ENCODE data around the gene PDK2.

PDK2 gene

DNA sequence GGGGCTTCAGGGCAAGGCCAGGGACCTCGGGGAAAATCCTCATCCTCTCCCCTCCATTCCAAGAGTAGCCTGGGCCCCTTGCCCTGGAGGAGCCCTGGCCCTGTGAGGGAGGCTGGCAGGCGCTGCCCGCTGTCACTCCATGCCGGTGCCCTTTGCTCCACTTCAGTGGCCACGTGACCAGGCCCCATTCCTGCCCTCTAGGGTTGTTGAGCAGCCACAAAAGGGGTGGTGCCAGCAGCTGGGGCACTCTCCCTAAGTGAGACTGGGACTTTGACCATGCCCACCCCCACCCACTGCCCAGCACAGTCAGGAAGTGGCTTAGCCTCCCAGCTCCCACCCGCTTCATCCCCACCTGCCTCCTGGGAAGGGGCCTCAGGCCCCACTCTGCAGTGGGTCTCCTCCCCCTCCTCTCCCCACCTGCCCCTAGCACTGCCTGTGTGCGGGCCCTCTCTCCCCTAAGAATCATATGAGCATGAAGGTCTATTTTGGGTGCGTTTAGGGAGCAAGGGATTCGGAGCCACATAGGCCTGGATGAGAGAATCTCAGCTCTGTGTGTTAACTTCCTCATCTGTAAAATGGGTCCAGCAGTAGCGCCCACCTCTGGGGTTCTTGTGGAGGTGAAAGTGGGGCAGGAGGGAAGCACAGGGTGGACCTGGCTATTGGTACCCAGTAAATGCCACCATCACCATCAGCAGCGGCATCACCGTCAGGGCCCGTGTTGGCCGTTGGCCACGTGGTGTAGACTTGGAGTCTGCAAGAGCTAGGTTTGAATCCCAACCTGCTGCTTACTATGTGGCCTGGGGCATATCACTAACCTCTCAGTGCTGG, 7.2 kb downstream of the PDK2 start:
- DNase-seq: no peak

DNA sequence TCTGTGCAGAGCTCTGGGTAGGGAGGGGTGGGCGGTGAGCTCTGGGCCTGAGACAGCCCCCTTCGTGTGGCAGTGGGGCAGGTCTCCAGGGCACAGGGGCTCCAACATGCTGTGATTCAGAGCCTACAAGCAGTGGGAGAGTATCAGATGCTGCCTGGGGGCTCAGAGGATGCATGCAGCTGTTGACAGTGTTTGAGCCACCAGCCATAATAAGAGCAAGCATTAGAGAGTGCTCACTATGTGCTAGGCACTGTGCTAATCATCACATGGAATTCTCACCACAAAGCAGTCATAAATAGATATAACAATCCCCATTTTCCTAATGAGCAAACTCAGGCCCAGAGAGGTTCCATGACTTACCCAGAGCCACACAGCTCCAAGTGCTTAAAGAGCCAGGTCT, 8.1 kb downstream of the PDK2 start:
- DNase-seq: no peak

DNA sequence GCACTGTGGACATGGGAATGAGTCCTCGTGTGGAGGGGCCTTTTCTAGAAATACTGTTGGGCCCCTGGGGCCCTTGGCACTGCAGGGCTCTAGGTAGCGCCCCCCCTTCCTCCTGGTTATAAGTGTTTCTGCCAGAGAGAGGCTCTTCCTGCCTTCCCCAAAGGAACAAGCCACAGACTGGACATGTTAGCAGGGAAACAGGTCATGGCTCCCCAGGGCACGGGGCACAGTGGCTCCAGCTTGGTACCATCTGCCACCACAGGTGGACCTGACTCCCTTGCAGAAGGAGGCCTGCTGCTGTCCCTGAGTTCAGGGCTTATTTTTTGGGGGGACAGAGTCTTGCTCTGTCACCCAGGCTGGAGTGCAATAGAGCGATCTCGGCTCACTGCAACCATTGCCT, 8.8 kb downstream of the PDK2 start:
- no peak for DNase-seq

DNA sequence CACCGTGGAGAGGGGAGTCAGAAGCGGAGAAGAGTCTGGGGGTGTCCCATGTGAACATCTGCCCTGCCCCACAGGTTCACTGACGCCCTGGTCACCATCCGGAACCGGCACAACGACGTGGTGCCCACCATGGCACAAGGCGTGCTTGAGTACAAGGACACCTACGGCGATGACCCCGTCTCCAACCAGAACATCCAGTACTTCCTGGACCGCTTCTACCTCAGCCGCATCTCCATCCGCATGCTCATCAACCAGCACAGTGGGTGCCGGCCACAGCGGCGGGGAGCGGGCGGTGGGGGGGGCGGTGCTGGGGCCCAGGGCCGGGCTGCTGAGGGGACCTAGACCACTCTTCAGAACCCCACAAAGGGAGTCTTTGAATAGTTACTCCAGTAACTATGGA, 10.7 kb downstream of the PDK2 start:
- DNase-seq: no peak

DNA sequence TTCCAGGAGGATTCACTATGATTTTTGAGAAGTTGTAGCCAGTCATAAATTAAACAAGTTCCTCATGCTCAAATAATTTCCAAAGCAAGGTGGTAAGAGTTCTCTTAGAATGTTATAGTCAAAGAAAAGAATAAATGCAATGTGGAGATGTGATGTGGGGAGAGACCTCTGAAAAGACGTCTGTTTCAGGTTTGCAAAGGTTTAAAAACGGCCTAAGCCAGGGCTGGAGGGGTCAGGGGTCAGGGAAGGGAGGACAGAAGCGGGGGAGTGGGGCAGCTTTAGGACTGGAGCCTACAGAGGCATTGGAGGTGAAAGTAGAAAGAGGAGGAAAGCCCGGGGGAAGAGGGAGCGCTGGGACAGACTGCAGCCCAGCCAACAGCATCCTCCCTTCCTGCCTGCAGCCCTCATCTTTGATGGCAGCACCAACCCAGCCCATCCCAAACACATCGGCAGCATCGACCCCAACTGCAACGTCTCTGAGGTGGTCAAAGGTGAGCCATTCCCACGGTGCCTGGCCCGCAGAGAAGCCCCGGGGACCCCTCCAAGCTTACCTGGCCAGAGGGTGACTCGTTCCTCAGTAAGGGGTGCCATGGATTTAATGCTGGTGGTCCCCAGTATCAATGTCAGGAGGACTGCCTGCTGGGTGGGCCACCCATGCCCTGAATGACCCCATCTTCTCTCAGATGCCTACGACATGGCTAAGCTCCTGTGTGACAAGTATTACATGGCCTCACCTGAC, 11.4 kb downstream of the PDK2 start:
- no peak for DNase-seq

DNA sequence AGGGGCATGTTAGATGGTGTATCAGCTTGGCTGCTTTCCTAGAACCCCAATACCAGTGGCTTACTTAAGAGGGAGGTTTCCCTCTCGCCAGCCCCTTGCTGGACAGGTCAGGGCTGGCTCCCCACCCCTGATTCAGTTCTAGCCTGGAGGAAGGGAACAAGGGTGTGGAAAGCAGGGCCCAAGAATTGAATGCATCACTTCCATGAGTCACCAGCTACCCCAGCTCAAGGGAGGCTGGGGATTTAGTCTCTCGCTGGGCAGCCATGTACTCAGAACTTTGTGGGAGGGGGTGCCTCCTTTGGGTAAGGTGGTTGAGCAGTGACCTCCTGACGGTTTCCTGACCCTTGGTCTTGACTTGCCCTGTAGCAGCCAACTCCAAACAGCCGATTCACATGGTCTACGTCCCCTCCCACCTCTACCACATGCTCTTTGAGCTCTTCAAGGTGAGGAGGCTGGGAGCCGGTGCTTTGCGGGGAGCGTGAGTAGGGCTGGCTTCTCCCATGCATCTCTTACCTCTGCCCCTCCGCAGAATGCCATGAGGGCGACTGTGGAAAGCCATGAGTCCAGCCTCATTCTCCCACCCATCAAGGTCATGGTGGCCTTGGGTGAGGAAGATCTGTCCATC, 12.8 kb downstream of the PDK2 start:
- no peak for DNase-seq

- no peak for DNase-seq
These were observed 13.4 kb downstream of the PDK2 start for GRCh38 chr17:50108556-50108955.

DNA sequence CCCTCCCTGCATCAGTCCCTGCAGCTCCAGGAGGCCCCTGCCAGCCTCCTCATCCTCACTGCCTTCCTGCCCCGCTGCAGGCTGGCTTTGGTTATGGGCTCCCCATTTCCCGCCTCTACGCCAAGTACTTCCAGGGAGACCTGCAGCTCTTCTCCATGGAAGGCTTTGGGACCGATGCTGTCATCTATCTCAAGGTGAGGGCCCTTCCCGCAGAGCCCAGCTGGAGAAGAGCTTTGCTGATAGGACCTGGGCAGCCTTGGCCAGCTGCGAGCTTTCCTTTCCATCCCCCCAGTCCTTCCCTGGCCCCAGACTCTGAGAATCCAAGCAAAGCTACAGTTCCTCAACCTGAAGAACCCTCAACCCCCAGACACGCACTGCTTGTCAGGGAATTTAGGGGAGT, 14.1 kb downstream of the PDK2 start:
- DNase-seq: no peak

DNA sequence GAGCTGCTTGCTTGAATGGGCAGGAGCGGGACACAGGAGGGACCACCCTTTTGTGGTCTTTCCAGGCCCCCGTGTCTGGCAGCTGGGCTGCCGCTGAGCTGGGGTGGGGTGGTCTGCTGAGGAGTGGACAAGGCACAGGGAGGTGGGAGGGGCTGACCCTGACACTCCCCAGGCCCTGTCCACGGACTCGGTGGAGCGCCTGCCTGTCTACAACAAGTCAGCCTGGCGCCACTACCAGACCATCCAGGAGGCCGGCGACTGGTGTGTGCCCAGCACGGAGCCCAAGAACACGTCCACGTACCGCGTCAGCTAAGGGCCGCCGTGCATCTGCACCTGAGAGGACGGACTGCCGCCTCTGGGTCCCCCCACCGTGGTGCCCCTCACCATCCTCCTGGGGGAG, 14.6 kb downstream of the PDK2 start:
- DNase-seq: no peak

DNA sequence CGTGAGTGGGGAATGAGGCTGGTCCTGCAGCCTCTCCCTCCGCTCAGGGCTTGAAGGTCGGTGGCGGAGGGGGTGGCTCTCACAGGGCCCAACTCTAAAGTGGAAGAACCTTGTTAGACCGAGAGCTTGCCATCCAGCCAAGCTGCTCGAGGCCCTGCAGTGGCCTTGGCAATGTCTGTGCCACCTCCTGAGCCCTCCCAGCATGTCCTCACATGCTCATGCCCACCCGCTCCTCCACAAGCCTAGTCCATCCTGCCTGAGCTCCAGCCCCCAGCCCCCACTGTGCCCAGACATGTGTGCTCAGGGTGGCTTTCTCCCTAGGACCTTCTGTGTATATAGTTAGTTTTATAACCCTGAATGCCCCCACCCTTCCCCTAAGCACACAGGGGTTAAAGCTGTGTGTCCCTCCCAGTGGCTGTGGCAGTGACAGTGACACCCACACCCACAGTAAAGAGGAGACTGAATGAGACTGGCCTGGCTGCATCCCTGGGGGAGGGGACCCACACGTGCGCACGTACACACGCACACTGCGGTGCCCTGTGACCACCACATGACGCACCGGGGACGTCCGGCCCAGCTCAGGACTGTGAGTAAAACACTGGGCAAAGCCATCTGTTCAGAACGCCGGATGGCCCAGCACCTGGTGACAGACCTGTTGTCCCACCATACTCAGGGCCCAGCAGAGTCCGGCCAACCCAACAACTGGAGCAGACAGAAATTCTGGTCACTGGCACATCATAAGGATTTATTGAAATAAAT, 15.6 kb downstream of the PDK2 start:
- DNase-seq: no peak

DNA sequence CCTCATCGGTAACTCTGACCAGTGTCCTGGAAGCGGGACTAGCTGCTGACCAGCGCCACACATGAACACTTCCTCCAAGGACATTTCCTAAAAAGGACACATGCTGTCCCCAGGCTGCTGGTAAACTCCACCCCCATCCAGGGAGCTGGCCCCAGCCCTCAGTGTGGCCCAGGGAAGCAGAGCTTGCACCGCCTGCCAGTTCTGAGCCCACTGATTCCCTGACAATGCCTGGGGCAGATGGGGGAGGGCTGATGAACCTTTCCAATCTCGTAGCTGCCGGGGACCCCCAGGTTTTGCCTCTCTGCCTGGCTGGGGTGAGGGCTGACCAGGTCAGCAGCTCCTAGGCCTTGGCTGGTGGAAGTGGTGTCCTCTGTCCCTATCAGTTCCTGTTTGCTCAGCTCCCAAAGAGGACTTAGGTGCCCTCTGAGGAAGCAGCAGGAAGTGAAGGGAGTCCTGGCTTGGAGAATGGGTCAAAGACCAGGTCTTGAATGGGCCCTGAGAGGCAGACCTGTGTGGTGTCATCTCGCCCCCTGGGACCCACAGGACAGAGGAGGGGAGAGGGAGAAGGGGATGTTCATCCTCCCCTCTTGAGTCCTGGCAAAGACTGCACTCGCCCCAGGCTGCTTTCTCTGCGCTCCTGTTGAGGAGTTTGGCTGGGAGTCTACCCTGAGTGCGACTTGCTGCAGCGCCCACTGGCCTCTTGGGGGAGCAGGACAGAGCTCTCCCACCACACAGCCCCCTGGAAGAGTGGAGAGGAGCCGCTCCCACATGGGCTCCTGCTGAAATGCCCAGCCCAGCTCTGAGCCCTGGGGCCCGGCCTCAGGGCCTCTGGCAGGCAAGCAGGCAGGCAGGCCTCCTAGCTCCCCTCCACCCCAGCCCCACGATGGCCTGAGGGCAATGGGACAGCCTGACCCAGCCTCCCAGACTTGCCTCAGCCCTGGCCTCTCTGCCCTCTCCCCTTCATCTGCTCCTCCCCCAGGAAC, 16.8 kb downstream of the PDK2 start:
- DNase-seq: no peak

- DNase-seq: no peak
These were observed 17.5 kb downstream of the PDK2 start for GRCh38 chr17:50112694-50113093.

- DNase-seq: no peak
These were observed 18.6 kb downstream of the PDK2 start for GRCh38 chr17:50113624-50114320.

DNA sequence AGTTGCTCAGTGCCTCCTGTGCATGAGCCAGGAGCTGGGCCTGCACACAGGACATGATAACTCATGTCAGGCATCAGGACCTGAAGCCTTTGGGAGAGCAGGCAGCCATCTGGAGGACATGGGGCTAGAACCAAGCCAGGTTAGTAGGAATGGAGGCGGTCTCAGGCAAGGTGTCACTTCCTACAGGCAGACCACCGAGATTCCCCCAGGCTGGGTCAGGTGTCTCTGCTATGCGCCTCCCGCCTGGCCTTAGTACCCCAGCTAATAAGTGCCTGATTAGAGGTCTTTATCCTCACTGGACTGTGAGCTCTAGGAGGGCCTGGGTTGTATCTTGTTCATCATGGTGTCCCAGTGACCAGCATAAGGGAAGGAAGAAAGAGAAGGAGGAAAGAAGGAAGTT, 19.2 kb downstream of the PDK2 start:
- DNase-seq: no peak

DNA sequence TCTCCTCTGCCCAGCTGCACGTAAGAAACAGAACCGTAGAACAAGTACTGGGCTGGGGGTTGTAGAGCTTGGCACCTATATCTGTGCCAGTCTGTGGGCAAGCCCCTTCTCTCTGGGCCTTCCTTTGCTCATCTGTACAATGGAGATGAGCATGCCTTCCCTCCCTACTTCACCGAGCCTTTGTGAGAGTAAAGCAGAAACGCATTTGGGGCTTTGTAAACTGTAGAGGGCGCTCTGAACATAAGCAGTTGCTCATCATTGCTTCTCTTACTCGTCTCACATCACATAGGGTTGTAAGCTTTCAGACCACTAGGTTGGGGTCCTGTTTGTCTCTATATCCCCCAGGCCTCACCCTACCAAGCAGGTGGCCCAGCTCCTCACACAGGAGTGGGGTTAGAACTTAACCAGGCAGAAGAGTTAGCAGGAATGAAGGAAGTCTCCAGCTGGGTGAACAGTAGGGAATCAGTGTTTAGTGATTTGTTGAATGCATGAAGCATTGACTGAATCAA, 19.8 kb downstream of the PDK2 start:
- DNase-seq: peak; percentile 79

GRCh38 chr17:50115756-50116155, 20.6 kb downstream of the PDK2 start:
- DNase-seq: no peak

GRCh38 chr17:50117202-50118051, 22.3 kb downstream of the PDK2 start:
- DNase-seq: peak; percentile 87

DNA sequence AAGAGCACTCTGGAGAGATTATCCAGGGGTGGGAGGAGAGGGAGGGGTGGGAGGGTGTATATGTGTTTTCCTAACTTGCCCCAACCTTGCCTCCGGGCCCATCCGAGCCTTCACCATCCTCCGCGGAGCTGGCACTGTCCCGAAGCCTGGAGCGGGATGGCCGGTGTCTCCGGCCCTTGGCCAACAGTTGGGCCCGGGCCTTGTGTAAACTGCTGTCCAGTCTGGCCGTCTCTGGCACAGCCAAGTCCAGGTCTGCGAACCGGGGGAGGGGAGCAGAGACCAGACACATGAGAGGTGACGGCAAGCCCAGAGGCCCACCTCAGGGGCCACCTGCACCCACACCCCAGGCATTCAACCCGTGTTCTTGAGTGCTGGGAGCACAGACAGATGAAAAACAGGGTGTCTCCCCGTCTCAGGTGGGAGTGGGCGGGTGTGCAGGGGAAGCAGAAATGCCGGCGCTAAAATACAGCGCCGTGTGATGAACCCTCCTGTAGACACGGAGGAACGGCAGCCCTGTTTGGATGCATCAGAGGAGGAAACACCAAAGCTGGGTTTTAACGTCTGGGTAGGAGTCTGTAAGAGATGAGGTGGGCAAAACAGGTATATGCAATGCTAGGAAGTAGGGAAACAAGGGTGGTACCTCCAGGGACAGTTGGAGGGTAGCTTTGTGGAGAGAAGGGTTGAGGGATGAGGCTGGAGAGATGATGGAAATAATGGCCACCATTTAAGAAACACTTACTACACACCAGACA, 23.1 kb downstream of the PDK2 start:
- DNase-seq: no peak

- DNase-seq: no peak
These were observed 23.7 kb downstream of the PDK2 start for GRCh38 chr17:50118828-50119218.

Measured in RPMI8226 (cell line).